SK-N-DZ (cell line): Measurements from ENCODE around the gene VOPP1.

Source experiments
- DNase-seq: peaks from one replicate; pipeline ENCODE4 v3.0.0-alpha.2; 2015; ENCODE audit warnings: low spot score

The VOPP1 gene

DNA sequence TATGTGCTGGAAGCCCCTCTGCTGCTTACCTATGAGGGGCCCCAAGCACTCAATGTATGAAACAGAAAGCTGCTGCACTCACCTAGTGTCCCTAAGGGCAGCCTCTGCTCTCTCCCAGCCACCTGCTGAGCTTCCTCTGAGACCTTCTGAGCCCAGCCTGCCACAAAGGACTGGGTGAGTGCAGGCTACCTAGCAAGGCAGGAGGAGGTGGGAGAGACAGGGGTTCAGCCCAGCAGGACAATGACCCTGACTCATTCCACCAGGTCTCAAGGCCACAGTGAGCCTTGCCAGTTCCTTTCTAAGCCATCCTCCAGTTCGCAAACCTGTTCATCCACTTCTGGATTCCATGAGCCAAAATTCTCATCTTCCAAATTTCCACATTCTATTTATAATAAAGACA lies 16.3 kb downstream of the VOPP1 start:
- DNase-seq: no peak

DNA sequence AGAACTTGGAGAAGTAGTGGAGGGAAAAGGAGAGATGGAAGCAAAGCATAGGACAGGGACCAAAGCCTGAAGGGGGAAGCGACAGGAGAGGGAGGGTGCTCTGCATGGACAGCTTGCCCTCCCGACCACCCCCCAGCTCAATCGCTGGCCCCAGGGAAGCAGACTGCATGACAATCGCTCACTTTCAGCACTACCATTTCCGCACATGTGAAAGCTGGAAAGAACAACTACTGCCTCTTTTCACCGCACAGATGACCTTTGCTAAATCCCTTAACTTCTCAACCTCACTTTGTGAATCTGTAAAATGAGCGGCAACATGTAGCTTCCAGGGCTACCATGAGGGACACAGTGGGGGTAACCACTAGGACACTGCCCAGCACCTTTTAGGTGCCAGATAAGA lies 17.1 kb downstream of the VOPP1 start:
- DNase-seq: no peak

DNA sequence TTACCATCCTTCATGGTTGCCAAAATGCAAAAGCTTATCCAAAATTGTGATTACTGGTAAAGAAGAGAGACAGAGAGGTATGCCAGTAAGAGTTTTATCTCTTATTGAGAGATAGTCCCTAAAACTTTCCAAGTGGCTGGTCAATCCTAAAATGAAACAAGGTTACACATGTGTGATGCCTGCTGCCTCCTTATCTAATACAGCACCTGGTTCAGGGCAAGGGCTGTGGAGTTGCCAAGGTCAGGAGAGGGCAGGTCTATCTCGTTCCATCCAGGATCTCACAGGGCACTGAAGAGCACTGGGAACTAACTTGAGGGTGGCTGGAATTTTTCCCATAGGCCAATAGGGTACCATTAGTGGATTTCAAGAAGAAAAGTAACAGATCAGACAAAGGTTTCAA lies 18.3 kb downstream of the VOPP1 start:
- DNase-seq: no peak

DNA sequence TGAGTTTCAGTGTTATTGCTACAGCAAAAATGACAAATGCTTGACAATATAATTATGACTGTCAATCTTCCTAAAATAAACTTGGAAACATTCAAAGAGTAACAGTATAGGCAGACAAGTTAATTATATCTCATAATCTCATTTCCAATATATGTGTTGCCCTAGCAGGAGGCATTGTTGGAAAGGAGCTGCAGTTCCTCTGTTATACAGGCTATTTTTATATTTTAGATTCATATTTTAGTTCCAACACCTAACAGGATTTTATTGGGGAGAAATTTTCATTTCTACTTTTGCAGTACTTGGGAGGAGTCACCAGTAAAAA lies 19.3 kb downstream of the VOPP1 start:
- DNase-seq: no peak

DNA sequence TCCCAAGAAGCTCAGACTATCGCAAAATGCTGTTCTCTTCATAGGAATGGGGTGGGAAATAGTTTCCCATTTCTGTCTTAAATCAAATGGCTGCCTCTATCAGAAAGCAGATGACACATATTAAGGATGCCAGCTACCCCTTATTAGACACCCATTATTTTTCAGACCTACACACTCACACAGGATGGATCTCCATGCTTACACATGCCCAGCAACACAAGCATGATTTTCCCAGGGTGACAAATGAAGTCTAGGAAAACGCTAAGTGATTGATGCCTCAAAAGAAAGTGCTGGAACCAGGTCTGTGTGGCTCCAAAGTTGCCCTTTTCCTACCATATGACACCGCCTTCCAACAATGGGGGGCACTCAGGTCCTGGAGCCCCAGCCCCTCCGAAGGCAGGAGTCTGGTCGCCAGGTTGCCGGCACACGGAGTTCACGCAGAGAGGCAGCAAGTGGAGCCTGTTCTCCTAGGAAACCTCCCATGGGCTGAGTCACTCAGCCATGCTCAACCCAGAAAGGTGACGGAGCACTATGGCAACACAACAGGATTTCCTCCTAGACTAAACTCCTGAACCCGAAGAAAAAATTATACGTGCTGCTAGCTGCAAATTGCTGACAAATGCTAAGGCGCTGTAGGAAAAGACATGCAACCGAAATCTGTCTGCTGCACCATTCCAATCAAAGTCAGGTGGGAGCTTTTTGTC lies 19.8 kb downstream of the VOPP1 start:
- no peak for DNase-seq

DNA sequence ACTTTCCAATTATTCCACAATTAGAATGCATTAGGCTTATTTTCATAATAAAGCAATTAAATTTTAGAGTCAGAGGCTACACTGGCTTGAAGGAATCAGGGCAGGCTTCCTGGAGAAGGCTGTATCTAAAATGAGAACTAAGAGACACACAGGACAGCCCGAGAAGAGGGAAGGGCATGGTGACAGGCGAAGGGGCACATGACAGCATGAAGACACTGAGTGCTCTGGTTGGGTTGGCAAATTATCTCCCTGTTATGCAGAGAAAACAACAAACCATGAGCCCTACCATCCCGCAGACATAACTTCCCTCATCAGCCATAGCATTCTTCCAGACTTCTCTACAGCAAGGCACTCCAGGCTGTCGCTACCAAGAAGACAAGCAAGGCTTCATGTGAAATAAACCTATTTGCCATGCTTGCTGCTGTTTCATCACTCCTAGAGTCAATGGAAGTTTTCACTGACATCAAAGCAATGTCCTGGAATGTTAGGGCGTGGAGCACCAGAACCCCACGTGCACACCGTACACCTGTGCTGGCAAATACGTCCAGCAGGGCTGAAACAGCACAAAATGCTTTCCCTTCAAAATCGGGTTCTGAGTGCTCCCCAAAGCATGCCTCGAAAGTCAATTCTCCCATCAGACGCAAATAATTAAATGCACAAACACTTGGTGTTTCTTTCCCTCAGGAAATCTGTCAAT lies 21.3 kb downstream of the VOPP1 start:
- DNase-seq: no peak

DNA sequence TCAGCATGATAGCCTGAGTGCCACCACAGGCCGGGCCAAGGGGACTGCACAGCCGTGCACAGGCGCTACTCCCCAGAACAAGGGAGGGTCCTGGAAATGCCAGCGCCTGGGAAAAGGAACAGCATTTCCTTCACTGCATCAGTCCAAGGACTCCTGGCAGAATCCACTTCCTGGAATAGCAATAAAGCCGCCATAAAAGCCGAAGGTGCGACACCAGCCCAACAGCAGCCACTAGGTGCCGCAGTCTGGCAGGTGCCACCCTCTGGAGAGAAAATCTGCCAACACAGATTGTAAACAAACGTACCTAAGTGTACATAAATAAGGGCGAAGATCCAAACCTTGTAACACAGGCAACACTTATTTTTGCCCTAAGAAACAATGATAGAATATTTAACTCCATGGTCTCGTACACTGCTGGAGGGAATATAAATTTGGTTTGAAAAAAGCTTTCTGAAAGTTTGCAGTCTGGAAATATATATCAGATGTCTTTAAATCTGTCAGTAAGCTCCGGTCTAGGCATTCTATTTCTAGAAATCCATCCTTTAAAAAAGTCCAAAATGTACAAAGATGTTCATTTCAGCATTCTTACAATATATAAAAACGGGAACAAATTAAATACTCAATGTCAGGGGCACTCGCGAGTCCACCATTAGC lies 22.2 kb downstream of the VOPP1 start:
- no peak for DNase-seq

DNA sequence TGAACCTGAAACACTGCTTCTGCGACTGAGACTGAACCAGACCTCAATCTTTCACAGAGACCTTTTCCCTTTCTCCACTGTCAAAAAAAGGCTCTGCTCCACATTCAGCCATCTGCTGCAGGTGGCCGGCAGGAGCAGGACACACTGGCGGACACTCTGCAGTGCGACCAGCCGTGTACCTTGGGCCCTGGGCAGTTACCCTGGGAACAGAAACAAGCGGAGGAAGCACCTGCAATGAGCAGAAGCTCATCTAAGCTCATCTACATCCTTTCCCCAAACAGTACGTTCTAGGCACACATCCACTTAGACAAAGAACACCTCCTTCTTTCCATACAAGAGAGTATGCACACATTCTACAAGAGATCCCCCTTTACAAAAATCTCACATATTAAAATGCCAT lies 22.8 kb downstream of the VOPP1 start:
- no peak for DNase-seq

DNA sequence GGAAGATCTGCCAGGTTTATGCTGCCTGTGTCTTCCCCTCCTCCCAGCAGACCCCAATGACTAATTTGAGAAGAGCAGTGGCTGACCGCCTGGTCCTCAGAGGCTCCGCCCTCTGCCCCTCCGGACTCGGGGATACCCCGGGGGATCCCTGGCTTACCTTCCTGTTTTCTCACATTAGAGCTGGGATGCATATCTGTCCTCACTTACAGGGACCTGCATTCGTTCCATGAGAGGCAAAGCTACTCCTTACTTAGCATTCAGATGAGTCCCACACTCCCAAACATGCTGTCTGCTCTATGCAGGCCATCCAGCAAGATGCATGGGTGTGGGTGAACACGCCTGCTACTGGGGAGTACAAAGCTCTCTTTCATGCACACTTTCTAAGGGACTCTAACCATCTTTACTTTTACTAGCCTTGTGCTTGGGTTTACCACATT lies 24.0 kb downstream of the VOPP1 start:
- no peak for DNase-seq

DNA sequence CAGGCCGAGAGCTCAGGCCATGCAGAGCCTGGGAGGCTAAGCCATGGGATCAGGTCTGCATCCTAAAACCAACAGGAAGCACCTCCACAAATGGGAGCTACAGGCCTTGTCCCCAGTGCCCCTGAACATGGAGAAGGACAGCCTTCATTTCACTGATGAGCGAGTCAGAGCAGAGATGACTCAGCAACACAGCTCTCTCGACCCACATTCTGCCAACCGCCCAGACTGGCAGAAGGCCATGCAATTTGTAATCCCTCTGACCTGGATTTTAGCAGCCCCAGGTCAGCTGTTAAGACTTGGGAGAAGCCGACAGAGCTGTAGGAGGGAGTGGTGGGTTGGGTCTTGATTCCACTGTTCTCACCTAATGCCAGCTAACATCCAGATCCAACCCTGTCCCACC lies 25.5 kb downstream of the VOPP1 start:
- no peak for DNase-seq

DNA sequence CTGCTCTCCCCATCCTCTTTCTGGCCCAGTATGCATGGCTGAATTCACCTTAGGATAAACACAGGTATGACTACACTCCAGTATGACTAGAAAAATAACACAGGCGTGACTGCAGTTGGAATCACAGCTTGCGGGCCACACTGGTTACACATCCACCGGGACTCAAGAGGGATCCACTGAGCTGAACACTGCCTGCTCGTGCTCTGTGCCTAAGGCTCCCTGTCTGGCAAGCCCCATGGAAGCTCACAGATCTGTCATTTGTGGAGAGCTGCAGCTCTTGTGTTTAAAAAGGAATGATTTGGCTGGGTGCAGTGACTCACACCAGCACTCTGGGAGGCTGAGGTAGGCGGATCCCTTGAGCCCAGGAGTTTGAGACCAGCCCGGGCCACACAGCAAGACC lies 26.8 kb downstream of the VOPP1 start:
- DNase-seq: no peak

DNA sequence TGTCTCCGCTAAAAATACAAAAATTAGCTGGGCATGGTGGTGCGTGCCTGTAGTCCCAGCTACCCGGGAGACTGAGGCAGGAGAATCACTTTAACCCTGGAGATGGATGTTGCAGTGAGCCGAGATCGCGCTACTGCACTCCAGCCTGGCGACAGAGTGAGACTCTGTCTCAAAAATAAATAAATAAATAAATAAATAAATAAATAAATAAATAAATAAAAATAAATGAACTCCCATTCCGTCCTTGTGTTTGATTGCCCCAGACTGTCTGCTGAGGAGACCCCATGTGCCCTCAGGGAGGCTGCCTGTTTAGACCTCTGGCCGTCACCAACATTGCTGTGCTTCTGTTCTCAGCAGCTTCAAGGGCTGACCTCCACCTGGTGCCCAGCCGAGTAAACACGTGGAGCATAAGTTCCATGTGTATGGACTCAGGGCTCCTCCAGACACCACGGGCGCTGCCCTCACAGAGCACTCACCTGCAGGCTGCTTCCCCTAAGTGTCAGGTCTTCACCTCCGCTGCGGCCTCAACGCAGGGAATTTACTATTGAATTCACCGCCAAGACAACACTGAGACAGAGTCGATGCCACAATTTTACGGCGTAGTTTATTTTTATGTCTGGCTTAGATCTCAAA lies 32.0 kb downstream of the VOPP1 start:
- no peak for DNase-seq

DNA sequence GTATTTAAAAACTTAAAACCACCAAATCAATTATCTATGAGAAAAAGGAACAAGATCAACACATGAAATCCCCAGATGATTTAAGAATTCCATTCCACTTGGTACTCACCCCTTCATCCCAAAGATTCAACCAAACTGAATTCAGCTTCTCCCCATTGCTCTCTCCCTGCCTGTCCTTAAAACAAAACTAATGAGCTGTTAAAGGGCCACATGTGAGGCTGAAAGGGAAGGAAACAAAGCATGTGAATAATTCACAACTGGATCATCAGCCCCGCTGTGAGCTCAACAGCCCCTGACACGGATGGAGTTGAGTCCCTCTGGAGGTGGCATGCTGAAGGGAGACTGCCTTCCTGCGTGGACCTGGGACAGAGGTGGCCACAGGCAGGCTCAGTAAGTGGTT lies 32.9 kb downstream of the VOPP1 start:
- DNase-seq: no peak

DNA sequence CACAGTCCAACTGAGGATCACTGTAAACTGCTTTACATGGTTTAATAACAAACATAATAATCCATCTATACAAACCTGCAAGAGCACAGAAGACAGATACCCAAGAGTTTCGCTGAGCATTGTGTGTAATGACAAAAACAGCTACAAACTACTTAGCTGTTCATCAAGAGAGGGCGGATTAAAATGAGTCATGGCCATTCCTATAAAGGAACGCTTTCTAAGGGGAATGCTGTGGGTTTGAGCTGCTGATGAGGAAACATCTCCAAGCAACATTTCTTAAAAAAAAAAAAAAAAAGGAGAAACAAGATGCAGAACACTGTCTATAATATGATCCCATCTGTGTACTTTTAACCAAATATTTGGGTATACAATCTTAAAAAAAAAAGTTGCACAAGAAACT lies 33.8 kb downstream of the VOPP1 start:
- no peak for DNase-seq

DNA sequence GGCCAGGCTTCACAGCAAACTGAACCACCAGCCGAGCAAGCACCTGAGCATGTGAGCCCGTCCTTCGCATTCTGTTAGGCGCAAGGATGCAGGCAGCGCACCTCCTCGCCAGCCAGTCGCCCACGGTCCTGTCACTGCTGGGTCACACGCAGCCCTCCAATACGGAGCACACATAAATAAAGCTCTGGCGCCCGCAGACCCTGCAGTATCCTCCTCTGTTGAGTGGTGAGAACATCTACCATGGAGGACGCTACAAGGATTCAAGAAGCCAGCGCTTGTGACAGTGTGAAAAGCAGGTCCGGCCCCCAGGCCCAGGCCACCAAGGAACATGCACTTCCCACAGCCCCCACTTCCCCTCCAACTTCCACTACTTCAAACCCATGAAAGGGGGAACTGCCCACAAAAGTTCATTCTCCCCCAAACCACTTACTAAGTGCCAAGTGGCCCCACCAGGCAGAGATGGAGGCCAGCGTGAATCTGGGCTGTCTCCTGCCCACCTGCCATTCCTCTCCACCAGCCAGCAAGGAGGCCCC lies 34.8 kb downstream of the VOPP1 start:
- DNase-seq: no peak

DNA sequence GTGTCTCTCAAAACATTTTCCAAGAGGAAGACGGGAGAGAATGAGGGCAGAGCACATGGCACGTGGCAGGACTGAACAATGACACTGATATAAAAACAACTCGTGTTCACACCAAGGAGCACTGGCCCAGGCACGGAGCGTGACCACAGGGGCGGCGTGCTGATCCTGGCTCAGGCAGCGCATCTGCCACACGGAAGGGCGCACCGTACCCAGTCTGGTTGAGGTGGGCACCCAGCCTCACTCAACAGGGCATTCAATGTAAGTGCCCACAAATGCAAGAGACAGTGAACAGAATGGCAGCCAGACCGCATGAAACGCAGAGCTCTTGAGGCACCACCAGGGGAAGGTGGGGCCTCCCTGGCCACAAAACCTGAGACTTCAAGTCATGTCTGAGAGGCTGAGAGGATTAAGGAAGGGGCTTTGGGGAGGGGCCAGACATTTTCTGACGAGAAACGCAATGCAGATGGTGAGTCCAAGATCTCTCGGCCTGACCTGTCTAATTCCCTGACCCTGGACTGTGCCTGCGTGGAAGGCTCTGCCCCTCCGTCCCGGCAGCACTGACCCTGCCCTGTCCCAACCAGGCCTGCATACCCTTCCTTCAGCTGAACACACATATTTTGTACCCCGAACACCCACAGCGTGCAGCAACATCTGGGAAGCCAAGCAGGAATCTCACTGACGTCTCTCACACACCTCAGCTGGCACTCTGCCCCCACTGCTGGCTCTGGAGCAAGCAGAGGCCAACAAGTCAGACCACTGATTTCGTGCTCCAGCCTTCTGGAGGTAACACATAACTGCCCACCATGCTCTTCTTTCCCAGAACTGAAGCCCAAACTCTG lies 35.5 kb downstream of the VOPP1 start:
- no peak for DNase-seq

DNA sequence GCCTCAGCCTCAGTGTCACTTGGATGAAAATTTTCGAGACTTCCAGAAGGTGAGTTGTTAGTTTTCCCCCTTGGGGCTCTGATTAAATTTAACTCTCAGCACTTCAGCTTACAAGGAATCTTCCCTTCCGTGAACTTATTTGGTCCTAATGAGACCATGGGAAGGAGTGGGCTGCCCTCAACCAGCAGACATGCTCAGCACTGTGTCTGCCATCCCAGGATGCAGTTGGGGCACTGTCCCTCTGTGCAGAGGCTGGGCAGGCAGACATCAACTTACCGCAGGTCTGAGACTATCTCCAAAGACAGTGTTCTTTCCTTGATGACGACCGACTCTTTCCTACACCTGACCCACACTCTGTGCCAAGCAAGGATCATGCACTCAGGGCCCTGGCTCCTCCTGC lies 36.7 kb downstream of the VOPP1 start:
- DNase-seq: no peak

DNA sequence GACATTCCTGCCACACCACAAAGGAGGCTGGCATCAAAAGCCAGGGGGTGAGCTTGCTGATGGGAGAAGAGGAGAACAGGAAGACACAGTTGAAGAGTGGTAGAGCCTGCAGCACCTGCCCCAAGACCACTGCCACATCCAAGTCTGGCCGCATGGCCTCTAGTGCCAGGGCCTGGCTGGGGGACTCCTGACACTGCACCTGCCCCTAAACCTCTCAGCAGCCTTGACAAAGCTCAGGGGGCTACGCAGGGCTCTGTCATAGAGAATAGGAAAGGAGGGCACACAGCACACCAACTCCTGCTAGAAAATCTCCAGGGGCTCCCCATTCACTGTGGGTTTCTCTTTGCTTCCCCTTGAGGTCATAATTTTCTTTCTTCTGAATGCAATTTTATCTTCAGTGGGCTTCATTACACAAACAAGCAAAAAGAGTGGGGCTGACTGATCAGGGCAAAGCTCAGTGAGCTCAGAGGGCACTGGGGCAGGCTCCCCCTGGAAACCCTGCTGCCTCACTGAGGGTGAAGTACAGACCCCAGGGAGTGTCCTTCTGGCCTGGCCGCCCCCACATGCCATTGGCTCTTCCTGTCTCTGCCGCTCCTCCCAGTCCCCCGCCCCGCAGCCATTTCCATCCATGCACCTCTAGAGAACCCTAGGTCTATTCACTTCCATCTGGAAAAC lies 37.2 kb downstream of the VOPP1 start:
- no peak for DNase-seq

DNA sequence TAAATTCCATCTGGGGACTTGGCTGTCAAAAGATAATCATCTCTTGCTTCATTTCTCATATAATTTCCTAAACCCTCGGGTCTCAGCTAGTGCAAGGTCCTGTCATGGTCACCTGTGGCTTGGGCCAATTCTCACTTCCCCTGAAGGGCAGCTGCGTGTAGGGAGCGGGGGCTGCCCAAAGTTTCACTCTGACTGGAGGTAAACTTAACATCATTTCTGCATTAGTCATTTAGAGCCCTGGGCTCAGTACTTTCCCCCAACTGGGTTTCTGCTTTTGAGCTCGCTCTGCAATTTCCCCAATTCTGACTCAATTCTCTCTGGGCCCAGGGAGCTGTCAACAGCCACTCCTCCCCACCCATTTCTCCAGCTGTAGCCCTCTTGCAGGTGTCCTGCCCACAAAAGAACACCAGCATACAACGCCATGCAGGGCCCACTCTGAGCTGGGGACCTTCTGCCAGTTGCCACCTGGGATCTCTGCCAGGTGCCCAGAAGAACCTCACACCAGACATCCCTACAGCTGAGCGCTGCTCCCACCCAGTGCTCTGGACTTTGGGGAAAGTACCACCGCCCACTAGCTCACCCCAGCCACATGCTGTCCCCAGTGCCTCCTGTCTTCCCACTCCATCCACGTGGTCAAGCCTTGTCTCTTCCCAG lies 37.9 kb downstream of the VOPP1 start:
- DNase-seq: no peak

DNA sequence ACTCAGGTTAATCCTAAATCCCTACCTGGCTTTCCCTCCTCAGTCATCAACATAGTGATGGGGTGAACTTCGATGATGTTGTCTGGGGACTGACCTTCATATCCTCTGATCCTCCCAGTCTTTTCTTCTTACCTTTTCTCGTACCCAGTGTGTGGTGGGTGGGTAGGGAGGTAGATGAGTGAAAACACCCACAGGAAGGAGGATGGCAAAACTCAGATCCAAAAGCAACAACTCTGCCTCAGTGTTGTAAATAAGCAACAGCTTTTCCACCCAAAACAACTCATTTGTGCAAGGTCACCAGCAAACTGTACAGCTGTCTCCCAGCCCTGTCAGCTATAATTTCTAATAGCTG lies 38.6 kb downstream of the VOPP1 start:
- DNase-seq: no peak
